ENCODE measurements around the gene KCTD12.
"Not testable (repeated sequence)": the region's sequence is repeated elsewhere in the genome, so short reads cannot be mapped to it uniquely, and the experiment has no call there.

KCTD12 gene

DNA sequence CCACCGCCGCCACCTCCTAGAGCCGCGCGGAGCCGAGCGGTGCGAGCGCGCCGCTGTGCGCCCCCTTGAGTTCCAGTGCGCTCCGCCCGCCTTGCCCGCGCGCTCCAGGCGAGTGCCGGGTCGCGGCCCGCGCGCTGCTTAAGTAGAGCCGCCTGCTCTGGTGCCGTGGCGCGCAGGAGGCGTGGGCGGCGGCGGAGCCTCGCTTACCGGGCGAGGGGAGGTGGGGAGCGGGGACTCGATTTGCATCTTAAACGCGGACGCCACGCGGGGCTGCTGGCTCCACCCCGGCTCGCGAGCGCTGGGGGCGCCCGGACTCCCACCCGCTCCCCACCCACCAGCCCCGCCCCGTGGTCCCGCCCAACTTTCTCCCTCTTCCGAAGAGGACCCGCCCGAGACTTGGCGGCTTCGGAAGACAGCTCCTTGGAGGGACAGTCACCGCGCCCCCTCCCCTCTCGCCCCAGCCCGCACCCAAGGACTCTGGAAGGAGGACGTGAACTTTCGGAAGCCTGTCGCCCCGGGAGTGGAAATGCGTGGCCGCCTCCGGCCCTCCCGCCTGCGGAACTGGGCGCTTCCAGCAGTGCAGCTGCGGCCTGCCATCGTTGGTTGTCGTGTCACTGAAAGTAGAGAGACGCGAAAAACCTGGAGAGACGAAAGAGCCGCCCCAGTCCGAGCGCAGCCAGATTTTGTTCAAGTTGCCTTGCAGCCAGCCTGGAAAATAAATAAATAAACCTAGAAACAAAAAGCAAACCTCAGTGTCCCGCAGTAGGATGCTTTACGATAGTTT is at the start of gene KCTD12:
Gene KCTD12, minus strand, starts transcription at position 114 of the 784 bp plus-strand sequence. CDS start 257 bp downstream, outside the sequence.
- FAIRE-seq: no peak
- peak; percentile 59 for DNase-seq (ENCODE audit: low spot score)

DNA sequence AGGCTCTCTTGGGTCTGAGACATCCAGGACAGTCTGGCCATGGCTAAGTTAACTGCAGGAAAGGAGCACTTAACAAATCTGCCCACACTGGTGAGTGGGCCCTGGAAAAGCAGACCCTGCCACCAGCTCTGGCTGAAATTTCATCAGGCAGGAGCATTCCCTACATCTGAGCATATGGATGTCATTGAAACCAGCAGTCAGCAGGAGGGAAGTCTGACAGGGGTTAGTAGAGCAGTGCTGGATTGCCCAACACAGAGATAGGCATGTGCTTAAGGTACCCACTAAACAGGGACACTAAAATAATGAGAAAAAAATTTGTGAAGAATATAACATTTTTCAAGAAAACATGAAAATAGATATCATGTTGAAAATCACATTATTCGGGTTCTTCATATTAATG is 48.5 kb upstream of the KCTD12 start:
- no peak for DNase-seq (ENCODE audit: low spot score)
- FAIRE-seq: no peak

DNA sequence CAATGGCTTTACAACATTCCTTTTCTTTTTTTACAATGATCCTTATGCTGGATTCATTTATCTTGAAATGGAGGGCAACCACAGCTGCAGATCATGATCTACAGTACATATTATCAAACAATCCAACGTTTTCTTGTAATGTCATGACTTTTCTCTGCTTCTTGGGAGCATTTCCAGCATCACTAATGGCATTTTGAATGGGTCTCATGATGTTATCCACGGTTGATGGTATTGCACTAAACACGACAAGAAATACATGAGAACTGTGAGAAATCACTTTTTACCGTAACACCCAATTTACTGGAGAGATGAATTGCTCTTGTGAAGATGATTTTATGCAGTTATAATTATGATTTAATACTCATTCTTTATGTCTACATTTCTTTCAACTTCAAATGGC is 45.9 kb upstream of the KCTD12 start:
- FAIRE-seq: no peak
- no peak for DNase-seq (ENCODE audit: low spot score)

DNA sequence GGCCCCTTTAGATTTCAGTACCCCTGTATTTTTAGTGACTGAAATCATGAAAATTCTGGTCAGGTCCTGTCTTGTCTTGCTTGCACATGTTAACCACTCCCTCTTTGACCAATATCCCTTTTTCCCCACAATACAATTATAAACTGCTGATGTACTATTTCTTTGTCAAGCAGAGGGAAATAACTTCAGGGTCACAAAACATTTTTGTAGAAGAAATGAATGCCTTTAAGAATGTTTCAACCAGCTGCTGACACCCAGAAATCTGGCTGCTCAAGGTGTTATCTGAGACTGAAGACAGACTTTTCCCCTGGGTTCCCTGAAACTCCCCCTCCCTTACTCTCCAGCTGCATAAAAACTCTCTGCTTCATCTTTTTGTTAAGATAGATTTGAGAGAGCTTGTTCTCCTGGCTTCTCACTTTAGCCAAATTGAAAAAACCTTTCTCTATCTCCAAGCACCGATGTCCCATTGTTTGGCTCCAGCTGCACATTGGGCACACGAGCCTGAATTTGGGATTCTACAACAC is 43.7 kb upstream of the KCTD12 start:
- FAIRE-seq: no peak

DNA sequence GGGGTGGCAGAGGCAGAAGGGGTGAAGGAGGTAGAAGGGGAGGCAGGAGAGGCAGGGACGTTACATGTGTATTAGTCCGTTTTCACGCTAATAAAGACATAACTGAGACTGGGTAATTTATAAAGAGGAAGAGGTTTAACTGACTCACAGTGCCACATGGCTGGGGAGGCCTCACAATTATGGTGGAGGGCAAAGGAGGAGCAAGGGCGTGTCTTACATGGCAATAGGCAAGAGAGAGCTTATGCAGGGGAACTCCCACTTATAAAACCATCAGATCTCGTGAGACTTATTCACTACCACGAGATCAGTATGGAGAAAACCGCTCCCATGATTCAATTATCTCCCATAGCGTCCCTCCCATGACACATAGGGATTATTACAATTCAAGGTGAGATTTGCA is 43.1 kb upstream of the KCTD12 start:
- DNase-seq (ENCODE audit: low spot score): no peak
- FAIRE-seq: no peak

More for the DNA sequence above, 43.7 kb upstream of the KCTD12 start:
- no peak for DNase-seq (ENCODE audit: low spot score)

DNA sequence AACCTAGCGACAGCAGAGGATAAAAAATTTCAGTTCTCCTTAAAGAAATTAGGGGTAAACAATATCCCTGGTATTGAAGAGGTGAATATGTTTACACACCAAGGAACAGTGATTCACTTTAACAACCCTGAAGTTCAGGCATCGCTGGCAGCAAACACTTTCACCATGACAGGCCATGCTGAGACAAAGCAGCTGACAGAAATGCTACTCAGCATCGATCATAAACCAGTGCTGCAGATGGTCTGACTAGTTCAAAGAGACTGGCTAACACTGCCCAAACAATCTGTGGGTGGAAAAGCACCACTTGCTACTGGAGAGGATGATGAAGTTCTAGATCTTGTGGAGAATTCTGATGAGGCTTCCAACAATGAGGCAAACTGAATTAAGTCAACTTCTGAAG is 42.3 kb upstream of the KCTD12 start:
- DNase-seq (ENCODE audit: low spot score): no peak
- FAIRE-seq: no peak

DNA sequence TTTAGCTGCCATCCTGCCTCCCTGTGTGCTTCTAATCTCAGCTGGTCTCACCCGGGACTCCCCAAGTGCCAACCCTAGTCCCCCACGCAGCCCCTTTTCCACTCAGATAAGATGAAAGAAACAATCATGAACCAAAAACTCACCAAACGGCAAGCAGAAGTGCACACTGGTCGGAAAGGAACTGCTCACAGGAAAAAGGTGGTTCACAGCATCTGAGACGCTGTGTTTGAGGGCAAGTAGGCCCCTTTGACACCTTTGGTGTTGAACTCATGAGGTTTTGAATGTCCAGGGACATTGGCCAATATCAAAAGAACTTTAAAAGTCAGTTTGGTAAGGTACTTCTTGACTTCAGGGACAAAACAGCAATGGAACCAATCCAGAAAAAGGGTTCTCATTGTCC is 41.8 kb upstream of the KCTD12 start:
- no peak for FAIRE-seq
- no peak for DNase-seq (ENCODE audit: low spot score)

DNA sequence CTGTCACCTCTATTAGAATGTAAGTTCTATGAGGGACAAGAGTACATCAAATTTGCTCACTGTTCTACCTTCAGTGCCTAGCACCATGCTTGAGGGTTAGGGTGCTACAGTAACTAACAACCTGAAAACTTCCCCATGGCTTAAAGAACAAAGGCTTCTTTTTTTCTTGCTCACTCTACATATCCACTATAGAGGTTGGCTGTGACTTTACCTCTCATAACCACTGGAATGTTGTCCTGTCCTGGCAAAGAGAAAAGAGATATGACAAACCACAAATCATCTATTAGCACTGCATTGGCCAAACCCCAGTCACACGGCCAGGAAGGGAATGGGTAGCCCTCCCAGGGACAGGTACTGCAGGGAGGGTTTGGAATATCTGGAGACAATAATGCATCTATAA is 38.9 kb upstream of the KCTD12 start:
- DNase-seq (ENCODE audit: low spot score) (no peak), FAIRE-seq (no peak)

DNA sequence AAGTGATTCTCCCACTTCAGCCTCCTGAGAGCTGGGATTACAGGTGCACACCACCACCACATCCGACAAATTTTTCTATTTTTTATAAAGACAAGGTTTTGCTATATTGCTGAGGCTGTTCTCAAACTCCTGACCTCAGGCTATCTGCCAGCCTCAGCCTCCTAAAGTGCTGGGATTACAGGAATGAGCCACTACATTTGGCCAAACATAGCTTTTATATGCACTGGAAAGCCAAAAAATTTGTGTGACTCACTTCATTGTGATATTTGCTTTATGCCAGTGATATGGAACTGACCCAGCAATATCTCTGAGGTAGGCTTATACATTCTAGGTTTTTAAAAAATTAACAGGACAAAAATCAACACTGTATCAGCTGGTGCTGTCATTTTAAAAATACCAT is 35.3 kb upstream of the KCTD12 start:
- FAIRE-seq: no peak
- DNase-seq (ENCODE audit: low spot score): no peak

DNA sequence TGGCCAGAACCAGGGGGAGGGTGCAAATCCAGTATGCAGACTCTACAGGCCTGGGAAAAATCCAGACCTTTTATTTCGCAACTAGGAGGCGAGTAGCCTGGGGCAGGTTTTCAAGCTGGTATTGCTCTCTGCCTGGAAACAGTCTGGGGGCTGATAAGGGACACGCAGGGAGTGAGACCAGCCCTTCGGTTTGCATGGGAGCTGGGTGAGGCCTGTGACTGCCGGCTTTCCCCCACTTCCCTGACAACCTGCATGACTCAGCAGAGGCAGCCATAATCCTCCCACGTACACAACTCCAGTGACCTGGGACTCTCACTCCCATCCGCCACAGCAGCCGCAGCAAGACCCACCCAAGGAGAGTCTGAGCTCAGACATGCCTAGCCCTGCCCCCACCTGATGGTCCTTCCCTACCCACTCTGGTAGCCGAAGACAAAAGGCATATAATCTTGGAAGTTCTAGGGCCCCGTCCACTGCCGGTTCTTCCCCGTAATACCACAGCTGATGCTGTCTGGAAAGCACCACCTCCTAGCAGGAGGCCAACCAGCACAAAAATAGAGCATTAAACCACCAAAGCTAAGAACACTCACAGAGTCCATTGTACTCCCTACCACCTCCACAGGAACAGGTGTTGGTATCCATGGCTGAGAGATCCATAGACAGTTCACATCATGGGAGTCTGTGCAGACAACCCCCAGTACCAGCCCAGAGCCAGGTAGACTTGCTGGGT is 31.7 kb upstream of the KCTD12 start:
- not testable (repeated sequence) for DNase-seq (ENCODE audit: low spot score); FAIRE-seq

DNA sequence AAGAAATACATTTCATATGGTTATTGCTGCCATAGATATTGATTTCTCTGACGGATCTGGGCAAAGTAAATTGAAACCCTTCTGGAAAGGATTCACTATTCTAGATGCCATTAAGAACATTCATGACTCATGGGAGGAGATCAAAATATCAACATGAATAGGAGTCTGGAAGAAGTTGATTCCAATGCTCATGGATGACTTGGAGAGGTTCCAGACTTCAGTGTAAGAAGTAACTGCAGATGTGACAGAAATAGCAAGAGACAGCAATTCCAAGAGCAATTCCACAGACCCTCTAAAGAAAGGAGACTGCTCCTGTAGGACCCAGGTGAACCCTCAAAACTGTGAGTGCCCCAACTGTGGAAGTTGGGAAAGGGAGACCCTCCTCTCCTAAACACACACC is 30.9 kb upstream of the KCTD12 start:
- FAIRE-seq (no peak), DNase-seq (ENCODE audit: low spot score) (no peak)

DNA sequence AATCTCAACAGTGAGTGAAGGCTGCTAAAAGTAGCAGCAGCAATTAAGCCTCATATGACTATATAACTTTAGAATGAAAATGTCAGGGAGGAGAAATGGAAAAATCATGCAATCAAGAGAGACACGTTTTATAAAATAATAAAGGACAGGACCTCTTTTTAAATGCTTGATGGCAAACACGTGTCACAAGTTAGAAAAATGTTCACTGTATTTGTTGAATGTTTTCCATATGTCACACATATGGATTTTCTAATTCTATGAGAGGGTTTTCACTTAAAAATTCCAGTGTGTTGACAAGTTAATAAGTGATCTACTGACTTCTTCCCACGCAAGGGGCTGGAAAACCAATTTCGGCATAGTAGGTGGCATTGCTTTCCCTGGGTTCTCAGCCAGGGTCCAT is 27.7 kb upstream of the KCTD12 start:
- FAIRE-seq: no peak
- no peak for DNase-seq (ENCODE audit: low spot score)

DNA sequence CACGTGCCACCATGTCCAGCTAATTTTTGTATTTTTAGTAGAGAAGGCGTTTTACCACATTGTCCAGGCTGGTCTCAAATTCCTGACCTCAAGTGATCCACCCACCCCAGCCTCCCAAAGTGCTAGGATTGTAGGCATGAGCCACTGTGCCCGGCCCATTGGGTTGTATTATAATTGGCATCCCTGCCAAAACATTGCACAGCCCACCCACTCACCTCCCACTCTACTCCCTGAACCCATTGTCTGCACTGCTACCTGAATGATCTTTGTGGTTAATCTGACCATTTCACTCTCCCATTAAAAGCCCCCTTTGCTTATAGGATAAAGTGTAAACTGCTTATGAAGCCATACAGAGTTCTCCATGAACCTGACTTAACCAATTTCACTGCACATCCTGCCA is 26.3 kb upstream of the KCTD12 start:
- DNase-seq (ENCODE audit: low spot score) (no peak), FAIRE-seq (no peak)

DNA sequence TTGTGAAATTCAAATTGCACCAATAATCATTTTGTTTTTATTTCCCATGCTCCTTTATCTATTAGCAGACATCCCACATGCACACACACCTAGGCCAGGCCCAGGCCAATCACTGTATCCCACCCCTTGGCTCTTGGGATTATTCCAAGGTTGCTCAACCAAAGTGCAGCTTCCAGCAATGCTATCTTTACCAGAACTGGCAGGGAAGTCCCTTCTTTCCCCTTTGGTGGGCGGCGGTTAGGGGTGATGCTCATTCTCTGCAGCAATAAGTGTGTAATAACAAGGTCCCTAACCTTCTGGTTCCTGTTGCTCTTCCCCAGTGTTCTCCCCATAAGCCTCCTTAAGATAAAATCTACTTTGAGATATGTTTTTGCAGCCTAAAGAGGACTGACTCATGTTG is 18.3 kb upstream of the KCTD12 start:
- FAIRE-seq: no peak

DNA sequence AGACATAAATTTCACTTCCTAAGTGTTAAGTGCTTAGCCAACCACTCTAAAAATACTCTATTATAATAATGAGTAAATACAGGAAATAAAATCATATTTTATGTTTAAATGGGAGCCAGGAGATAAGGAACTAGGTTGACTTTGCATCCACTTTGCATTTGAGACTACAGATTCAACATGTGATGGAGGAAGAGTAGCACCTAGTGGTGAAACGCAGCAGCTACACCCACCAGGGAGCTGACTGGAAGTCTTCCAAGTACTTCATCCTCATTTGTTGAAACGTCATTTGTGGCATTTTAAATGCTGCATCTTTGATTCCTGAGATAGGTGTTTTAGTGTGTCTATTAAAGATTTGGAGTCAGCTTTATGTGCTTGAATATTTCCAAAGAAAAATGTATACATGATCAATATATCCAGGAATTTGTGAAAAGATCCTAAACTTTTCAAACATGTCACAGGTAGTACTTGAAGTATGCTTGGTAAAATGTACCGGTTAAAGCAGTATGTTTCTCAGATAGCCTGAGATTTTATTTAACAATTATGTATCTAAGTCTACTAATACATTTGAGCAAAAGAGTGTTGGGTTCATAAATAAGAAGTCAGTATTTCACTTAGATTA is 17.4 kb upstream of the KCTD12 start:
- no peak for FAIRE-seq
- peak; percentile 27 for DNase-seq (ENCODE audit: low spot score)

More for the DNA sequence above, 18.3 kb upstream of the KCTD12 start:
- DNase-seq (ENCODE audit: low spot score): no peak

DNA sequence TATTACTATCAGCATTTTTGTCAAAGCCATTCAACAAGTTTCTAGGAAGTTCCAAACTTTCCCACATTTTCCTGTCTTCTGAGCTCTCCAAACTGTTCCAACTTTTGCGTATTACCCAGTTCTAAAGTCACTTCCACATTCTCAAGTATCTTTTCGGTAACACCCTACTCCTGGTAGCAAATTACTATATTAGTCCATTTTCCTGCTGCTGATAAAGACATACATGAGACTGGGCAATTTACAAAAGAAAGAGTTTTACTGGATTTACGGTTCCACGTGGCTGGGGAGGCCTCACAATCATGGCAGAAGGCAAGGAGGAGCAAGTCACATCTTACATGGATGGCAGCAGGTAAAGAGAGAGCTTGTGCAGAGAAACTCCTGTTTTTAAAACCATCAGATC is 12.9 kb upstream of the KCTD12 start:
- not testable (repeated sequence) for FAIRE-seq; DNase-seq (ENCODE audit: low spot score)

DNA sequence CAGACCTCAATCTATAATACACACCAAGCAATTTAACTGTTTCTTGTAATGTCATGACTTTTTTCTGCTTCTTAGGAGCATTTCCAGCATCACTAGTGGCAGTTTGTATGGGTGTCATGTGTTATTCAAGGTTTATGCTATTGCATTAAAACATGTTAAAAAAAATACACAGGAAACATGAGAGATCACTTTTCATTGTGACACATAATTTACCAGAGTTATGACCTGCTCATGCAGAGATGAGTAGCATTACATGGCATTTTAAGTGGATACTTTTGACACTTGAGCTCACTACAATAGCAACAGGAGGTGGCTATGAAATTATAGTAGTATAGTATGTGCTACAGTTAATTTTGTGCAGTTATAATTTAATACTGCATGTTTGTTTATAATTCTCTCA is 11.0 kb upstream of the KCTD12 start:
- FAIRE-seq; DNase-seq (ENCODE audit: low spot score): not testable (repeated sequence)

DNA sequence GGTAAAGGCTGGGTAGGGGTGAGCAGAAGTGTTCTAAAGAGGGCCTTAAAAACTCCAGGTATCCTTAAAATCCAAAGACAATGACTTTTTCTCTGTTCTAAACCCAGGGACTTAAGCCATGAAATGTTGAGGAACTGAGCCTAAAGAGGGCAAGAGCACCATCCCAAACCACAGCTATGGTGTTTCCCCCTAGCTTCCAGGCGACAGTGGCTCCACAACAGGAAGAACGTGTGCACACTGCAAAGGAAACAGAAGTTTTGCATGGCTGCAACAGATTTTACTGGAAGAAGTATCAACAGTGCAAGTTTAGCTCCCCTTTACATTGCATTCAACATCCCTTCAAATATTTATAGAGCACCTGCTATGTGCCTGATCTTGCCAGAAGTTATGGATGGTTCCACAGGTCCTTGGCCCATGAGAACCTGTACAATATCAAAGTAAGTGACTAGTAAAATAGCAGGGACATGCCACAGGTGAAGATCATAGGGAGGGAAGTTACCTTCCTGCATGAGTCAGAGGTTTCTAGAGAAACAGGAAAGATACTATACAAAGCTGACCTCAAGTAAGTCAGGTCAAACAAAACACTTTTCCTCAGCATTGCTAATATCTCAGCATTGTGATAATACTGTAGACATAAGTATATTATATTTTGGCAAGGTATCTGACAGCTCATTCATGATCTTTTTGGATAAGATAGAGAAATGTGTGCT is 8.4 kb upstream of the KCTD12 start:
- DNase-seq (ENCODE audit: low spot score): no peak

DNA sequence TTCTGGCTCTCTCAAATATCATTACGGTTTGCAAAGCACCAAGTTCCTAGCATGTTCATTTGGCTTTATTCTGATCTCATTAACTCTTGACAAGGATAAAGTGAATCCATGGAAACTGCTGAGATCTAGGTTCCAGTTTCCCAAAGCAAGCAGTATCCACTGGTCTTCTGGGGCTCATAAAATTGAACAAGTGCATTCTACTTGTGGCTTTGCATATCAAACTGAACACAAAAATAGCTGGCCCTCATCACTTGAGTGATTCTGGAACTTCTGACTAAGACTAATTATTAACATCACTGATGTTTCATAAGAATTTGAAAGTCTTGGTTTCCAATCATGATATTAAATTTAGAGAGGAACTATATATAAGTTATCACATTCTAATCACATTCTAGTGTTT is 6.3 kb upstream of the KCTD12 start:
- FAIRE-seq (no peak), DNase-seq (ENCODE audit: low spot score) (no peak)

More for the DNA sequence above, 8.4 kb upstream of the KCTD12 start:
- no peak for FAIRE-seq

DNA sequence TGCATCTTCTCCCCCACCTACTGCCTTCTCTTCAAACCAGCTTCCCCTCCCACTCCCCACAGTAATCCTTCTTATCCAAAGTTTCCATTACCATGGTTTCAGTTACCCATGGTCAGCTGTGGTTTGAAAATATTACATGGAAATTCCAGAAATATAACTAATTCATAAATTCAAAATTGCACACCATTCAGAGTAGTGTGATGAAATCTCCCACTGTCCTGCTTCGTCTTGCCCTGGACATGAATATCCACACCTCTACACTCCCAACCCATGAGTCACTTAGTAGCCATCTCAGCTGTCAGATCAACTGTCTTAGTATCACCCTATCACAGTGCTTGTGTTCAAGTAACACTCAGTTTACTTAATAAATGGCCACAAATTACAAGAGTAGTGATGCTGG is 3.8 kb upstream of the KCTD12 start:
- no peak for FAIRE-seq
- DNase-seq (ENCODE audit: low spot score): no peak

DNA sequence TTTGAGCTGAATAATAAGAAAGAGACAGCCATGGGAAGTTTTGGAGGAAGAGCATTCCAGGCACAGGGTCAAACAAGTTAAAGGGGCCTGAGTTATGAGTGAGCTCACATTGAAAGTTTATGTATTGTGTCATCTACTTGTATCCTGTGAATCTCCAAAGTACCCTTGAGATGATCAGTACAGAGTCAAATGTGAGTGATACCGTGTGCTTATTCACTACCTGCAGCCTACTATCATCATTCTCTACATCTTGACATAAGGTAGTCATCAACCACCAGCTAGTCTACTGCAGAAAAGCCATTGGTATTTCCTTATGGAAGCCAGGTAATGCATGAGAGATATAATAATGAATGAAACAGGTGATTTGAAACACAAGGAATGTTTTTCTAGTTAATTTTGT is 3.0 kb upstream of the KCTD12 start:
- DNase-seq (ENCODE audit: low spot score) (no peak), FAIRE-seq (no peak)
